ENCODE results near the gene WIZ. TPM values are rescaled to one million over a fixed set of nuclear protein-coding genes. Genes with fewer than 3 reads are reported as not detected.

WIZ gene
- total and polyA plus RNA-seq, 2 of the 8 experiments (the other 6 are each of a cell fraction or from before 2014, with no cell fraction given), result 12.5 to 33.2 TPM

DNA sequence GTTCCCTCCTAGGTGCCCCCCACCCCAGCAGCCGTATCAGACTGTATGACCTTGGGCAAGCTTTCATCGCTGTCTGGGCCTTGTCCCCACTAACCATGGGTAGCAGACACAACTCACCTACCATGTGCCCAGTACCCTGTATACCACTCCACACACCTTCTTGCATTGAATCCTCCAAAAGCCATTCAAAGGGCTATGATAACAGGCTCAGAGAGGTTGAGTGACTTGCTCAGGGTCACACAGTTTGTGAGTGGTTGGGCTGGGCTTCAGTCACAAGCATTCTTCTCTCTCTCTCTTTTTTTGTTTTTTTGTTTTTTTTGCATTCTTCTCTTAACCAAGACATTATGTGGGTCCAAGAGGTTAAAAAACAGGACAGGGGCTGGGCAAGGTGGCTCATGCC, 11.9 kb upstream of the WIZ start:
- Histone ChIP-seq H3K56ac (replicated peaks; ENCODE audit: insufficient read length, low read depth, low read length) (no peak overlapping the region), H2AFZ (ENCODE audit: low read length) (no peak overlapping the region), H3K23ac (ENCODE audit: insufficient read length) (no peak overlapping the region), H3K79me1 (ENCODE audit: low read depth, low read length) (no peaks in the 10 kb centered on the region), H3K4me2 (ENCODE audit: insufficient read depth in 1 of 2, low read depth in 2 of 2, low read length in 2 of 2) (no peak overlapping the region), H4K5ac (ENCODE audit: insufficient read length, low read depth, low read length) (no peak overlapping the region), H2BK20ac (ENCODE audit: low read length) (no peak overlapping the region), H3K36me3 (ENCODE audit: control insufficient read depth in 2 of 4, insufficient read depth in 4 of 4, low read length in 3 of 4) (no peaks in the 10 kb centered on the region; a peak in 1 of 8 replicates), H3K27me3 (replicated peaks in 1 of 4; ENCODE audit: control insufficient read depth in 3 of 4, extremely low read depth in 1 of 4, insufficient read depth in 3 of 4, low read length in 3 of 4) (peaks cover 16 to 31% (median 22%) of the 10 kb centered on the region in 4 experiments), H3K4me1 (replicated peaks in 1 of 4; ENCODE audit: control insufficient read depth in 3 of 4, insufficient read depth in 4 of 4, low read length in 3 of 4) (peaks cover 0 to 6% (median 3%) of the 10 kb centered on the region in 4 experiments; a peak in 4 of 7 replicates), H3K9me3 (ENCODE audit: insufficient read depth in 2 of 2, low read depth in 1 of 2, low read length in 1 of 2) (no peaks in the 10 kb centered on the region), H3K9ac (replicated peaks in 1 of 4; ENCODE audit: extremely low read depth in 1 of 4, low read depth in 3 of 4, low read length in 3 of 4) (no peak overlapping the region), H2AK5ac (ENCODE audit: low read depth, low read length) (no peak overlapping the region), H2BK5ac (ENCODE audit: low read depth, low read length) (no peak overlapping the region), H2BK12ac (ENCODE audit: low read depth, low read length) (no peak overlapping the region), H2BK15ac (ENCODE audit: low read length) (no peak overlapping the region), H3K27ac (ENCODE audit: low read depth, low read length) (no peak overlapping the region), H4K20me1 (replicated peaks in 1 of 2; ENCODE audit: control insufficient read depth in 1 of 2, insufficient read depth in 2 of 2, low read length in 2 of 2) (peaks cover 0 to 4% of the 10 kb centered on the region in 2 experiments), H4K91ac (replicated peaks; ENCODE audit: insufficient read length, low read length) (no peak overlapping the region), H4K8ac (ENCODE audit: extremely low read depth, insufficient read depth, low read length) (no peak overlapping the region; the same call in 1 of the 2 replicates), H3K79me2 (ENCODE audit: control insufficient read depth in 1 of 2, insufficient read depth in 2 of 2, low read length in 2 of 2) (no peaks in the 10 kb centered on the region), H3K18ac (ENCODE audit: extremely low read depth, low read length) (no peak overlapping the region), H3K23me2 (ENCODE audit: low read depth, low read length) (peaks cover 5% of the 10 kb centered on the region; the same call in 1 of the 2 replicates), H3K4ac (replicated peaks; ENCODE audit: insufficient read length, low read depth, low read length) (no peak overlapping the region), H2BK120ac (replicated peaks; ENCODE audit: low read depth, low read length) (no peak overlapping the region), H3K4me3 (ENCODE audit: extremely low read depth in 1 of 4, insufficient read depth in 2 of 4, low read depth in 3 of 4, low read length in 4 of 4) (no peak overlapping the region), H3K14ac (ENCODE audit: insufficient read length) (no peak overlapping the region)
- TF ChIP-seq POLR2A (IDR thresholded peaks at IDR 0.05; ENCODE audit: control extremely low read depth in 1 of 2, low read depth in 2 of 2, low read length in 2 of 2) (no peak), NRF1 (IDR thresholded peaks at IDR 0.05; ENCODE audit: low read depth, low read length) (no peak), RBBP5 (IDR thresholded peaks at IDR 0.05; ENCODE audit: borderline replicate concordance, low read depth, low read length) (no peak), CHD2 (IDR thresholded peaks at IDR 0.05; ENCODE audit: low read length) (no peak), SP4 (IDR thresholded peaks at IDR 0.05; ENCODE audit: low read length) (no peak)
- CTCF ChIA-PET (ENCODE audit: partially characterized antibody), result interaction anchor here (0.5 to 1.1 kb wide), 3 partner anchors 12 to 94 kb away, joined by 3 to 4 read pairs (median 3); partner anchors contain the start of gene WIZ
- DNase-seq (ENCODE audit: low read depth in 1 of 2, low spot score in 2 of 2) (no peak), FAIRE-seq (no peak)
- 83% methylated on average over 2 of the region's 2 CpGs; no CpG with 5 or more reads in 1 of the 2 experiments for WGBS, 2 experiments (ENCODE audit: extremely low coverage in 1 of 2, insufficient coverage in 1 of 2, insufficient read length in 1 of 2, insufficient replicate concordance in 2 of 2, low coverage in 1 of 2, low lambda C conversion rate in 2 of 2, missing lambda C conversion rate in 1 of 2)
- POLR2A ChIA-PET (ENCODE audit: partially characterized antibody), result interaction anchor here (1.7 kb wide), 1 partner anchor 83 kb away, joined by 4 read pairs; the partner anchor contains the start of gene AKAP8

All from H1 (cell line).